Glutamatergic neuron (in vitro differentiated cells): ENCODE data around the gene TGFA. TPM values are rescaled to one million over a fixed set of nuclear protein-coding genes. Genes with fewer than 3 reads are reported as not detected.

ENCODE experiments used
- DNase-seq: peaks from one replicate; pipeline ENCODE4 v3.0.0; 2022
- H3K27ac Mint-ChIP-seq: one replicate; pipeline ENCODE4 v1.8.0; 2020; ENCODE audit warnings: mild to moderate bottlenecking, mixed read lengths, inconsistent platforms; ENCODE audit not compliant: unreplicated experiment
- H3K27me3 Mint-ChIP-seq: one replicate; pipeline ENCODE4 v1.8.0; 2020; ENCODE audit warnings: mild to moderate bottlenecking, moderate library complexity, mixed read lengths, inconsistent platforms; ENCODE audit not compliant: unreplicated experiment
- H3K36me3 Mint-ChIP-seq: one replicate; pipeline ENCODE4 v1.8.0; 2020; ENCODE audit warnings: mild to moderate bottlenecking, mixed read lengths, inconsistent platforms; ENCODE audit not compliant: unreplicated experiment
- H3K4me1 Mint-ChIP-seq: one replicate; pipeline ENCODE4 v1.8.0; 2020; ENCODE audit warnings: mild to moderate bottlenecking, low read depth, mixed read lengths, inconsistent platforms; ENCODE audit not compliant: unreplicated experiment
- H3K4me3 Mint-ChIP-seq: one replicate; pipeline ENCODE4 v1.8.0; 2020; ENCODE audit warnings: mild to moderate bottlenecking, mixed read lengths, inconsistent platforms; ENCODE audit not compliant: unreplicated experiment
- H3K9me3 Mint-ChIP-seq: one replicate; pipeline ENCODE4 v1.8.0; 2020; ENCODE audit warnings: mild to moderate bottlenecking, moderate library complexity, mixed read lengths, inconsistent platforms; ENCODE audit not compliant: unreplicated experiment
- total RNA-seq: library from RNA; stranded (reverse); fragmentation: NEBNext Ultra II Directional; extraction: Animal tissue kit (Norgen Biotek cat#: 25700); gene quantifications from one replicate; pipeline ENCODE4 v1.2.1, GENCODE V29; 2021; ENCODE audit not compliant: unreplicated experiment
- TF ChIP-seq, protein P1 (sequence below): fragments of 200-600 bp; sonication (generic); IDR thresholded peaks from one replicate; pipeline ENCODE4 v1.5.0; 2021; ENCODE audit not compliant: partially characterized antibody, unreplicated experiment

Gene TGFA
- total RNA-seq, 1 donor from 2014 or later = 4.7 TPM

DNA sequence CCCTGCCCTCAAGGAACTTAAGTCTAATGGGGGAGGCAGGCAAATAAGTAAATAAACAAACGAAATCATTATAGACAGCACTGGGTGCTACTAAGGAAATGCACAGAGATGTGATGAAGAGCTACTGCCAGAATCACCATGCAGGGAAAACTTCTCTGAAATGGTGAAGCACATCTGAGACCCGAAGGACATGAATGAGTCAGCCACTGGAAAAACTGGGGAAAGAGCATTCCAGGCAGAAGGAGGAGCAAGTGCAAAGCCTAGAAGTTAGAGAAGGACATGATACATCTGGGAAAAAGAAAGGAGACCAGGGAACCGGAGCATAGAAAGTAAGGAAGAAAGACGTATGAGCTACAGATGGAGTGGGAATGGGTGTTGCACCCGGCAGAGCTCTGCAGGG, 56.8 kb downstream of the TGFA start:
- H3K9me3 Mint-ChIP-seq = no peaks in the 10 kb centered on the region

DNA sequence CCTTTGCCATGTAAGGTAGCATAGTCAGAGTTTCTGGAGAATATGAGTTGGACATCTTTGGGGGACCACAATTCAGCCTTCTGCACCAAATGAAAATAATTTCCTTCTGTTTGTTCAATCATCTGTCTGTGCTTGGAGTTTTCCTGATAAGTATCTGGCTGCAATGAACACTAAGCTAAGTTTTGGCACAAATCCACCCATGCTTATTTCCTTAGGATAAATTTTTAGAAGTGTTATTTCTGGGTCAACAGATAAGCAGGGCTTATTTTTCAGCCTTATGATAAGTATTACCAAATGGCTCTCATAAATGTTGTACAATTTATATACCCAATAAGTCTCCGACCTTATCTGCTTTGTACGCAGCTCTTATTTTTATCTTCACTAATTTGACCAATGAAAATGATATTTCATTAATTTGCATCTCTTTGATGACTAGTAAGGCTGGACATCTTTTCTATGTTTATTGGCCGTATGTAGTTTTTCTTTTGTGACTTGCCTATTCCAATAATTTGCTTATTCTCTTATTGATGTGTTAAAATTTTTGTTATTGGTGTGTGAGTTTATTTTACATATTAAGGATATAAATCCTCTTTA, 59.2 kb downstream of the TGFA start:
- Mint-ChIP-seq H3K36me3 (no peaks in the 10 kb centered on the region), H3K9me3 (no peaks in the 10 kb centered on the region)

More for the DNA sequence above, 56.8 kb downstream of the TGFA start:
- H3K4me3 Mint-ChIP-seq = no peak overlapping the region
- H3K27ac Mint-ChIP-seq = no peak overlapping the region
- H3K4me1 Mint-ChIP-seq = peaks cover 3% of the 10 kb centered on the region
- no peak for DNase-seq
- TF ChIP-seq, protein P1, sequence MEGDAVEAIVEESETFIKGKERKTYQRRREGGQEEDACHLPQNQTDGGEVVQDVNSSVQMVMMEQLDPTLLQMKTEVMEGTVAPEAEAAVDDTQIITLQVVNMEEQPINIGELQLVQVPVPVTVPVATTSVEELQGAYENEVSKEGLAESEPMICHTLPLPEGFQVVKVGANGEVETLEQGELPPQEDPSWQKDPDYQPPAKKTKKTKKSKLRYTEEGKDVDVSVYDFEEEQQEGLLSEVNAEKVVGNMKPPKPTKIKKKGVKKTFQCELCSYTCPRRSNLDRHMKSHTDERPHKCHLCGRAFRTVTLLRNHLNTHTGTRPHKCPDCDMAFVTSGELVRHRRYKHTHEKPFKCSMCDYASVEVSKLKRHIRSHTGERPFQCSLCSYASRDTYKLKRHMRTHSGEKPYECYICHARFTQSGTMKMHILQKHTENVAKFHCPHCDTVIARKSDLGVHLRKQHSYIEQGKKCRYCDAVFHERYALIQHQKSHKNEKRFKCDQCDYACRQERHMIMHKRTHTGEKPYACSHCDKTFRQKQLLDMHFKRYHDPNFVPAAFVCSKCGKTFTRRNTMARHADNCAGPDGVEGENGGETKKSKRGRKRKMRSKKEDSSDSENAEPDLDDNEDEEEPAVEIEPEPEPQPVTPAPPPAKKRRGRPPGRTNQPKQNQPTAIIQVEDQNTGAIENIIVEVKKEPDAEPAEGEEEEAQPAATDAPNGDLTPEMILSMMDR = no peak
- H3K27me3 Mint-ChIP-seq = no peaks in the 10 kb centered on the region
- no peaks in the 10 kb centered on the region for H3K36me3 Mint-ChIP-seq

DNA sequence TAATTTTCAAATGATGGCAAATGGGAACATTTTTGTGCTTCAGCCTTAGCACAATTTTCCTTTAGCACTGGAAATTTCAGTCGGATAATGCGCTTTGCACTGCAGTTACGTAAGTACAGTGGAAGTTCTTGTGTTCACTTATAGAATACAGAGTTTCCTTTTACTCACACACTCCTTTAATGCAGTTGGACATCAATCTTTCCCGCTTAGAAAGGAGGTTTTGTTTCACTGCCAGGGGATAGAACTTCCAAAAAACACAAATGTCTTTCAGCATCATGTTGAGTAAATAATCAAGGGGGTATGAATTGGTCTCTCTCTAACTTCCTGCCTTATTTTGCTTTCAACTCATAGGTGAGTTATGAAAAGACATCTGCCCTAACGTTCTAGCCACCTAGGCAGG, 63.2 kb downstream of the TGFA start:
- no peaks in the 10 kb centered on the region for H3K9me3 Mint-ChIP-seq
- no peak for DNase-seq
- peaks cover 2% of the 10 kb centered on the region for H3K27me3 Mint-ChIP-seq
- no peak overlapping the region for H3K27ac Mint-ChIP-seq
- TF ChIP-seq, protein P1 = no peak
- H3K4me3 Mint-ChIP-seq = no peak overlapping the region
- peaks cover 4% of the 10 kb centered on the region for H3K4me1 Mint-ChIP-seq
- H3K36me3 Mint-ChIP-seq = no peaks in the 10 kb centered on the region

More for the DNA sequence above, 59.2 kb downstream of the TGFA start:
- Mint-ChIP-seq H3K27ac (no peak overlapping the region), H3K4me1 (peaks cover 6% of the 10 kb centered on the region), H3K27me3 (no peaks in the 10 kb centered on the region), H3K4me3 (no peak overlapping the region)
- TF ChIP-seq, protein P1 = no peak
- no peak for DNase-seq

DNA sequence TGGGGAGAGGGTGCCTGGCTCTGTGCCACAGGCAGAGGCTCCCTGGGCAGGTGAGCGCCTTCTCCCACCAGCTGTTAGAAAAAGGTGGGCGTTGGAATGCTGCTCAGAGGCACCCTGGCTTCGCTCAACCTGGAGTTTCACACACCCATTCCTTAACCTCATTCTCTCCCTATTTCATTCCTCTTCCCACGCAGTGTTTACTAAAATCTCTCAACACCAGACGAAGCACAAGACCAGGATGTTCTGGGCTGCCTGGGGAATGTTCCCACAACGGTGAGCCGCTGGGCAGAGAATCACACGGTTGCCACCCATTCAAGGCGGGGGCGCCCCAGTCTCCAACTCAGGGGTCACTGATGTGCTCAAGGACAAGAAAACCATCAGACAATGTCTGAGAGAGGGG, 64.5 kb downstream of the TGFA start:
- H3K36me3 Mint-ChIP-seq = no peaks in the 10 kb centered on the region
- no peaks in the 10 kb centered on the region for H3K9me3 Mint-ChIP-seq
- H3K4me1 Mint-ChIP-seq = peaks cover 4% of the 10 kb centered on the region
- H3K27ac Mint-ChIP-seq = no peak overlapping the region
- DNase-seq = no peak
- TF ChIP-seq, protein P1 = no peak
- no peak overlapping the region for H3K4me3 Mint-ChIP-seq
- peaks cover 2% of the 10 kb centered on the region for H3K27me3 Mint-ChIP-seq

DNA sequence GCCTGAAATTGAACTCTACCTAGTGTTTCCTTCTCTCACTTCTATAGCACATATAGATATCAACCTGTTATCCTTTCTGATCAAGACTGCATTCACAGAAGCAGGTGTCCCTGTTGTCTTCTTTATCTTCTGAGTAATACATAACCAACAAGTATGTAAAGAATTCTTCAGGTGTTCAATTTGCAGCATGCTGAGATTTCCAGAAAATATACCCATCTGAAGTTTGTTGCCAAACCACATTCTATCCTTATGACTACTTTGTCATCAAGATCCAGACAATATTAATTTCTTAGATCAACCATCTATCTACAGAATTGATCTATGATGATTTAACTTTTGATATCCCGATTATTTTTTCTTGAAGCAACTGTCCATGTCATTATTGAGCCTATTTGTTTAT, 69.5 kb downstream of the TGFA start:
- no peaks in the 10 kb centered on the region for H3K36me3 Mint-ChIP-seq
- peaks cover 2% of the 10 kb centered on the region for H3K27me3 Mint-ChIP-seq
- DNase-seq = no peak
- H3K9me3 Mint-ChIP-seq = no peaks in the 10 kb centered on the region
- H3K27ac Mint-ChIP-seq = no peak overlapping the region
- no peaks in the 10 kb centered on the region for H3K4me1 Mint-ChIP-seq
- TF ChIP-seq, protein P1 = no peak
- H3K4me3 Mint-ChIP-seq = no peak overlapping the region
